ENCODE measurements around the gene BTBD7.
"Not testable (repeated sequence)": the region's sequence is repeated elsewhere in the genome, so short reads cannot be mapped to it uniquely, and the experiment has no call there.

Gene BTBD7

GRCh38 chr14:93332853-93333630, at the start of gene BTBD7:
Gene BTBD7, minus strand, starts transcription at chr14:93333036. Its CDS starts 36,985 bp downstream, at chr14:93296051.
- DNase-seq, result peak; percentile 96

GRCh38 chr14:93381644-93382043, 48.8 kb upstream of the BTBD7 start:
- no peak for DNase-seq

GRCh38 chr14:93379831-93380230, 47.0 kb upstream of the BTBD7 start:
- no peak for DNase-seq

GRCh38 chr14:93375673-93376156, 42.9 kb upstream of the BTBD7 start:
- DNase-seq, result no peak

GRCh38 chr14:93369713-93370266, 37.0 kb upstream of the BTBD7 start:
- DNase-seq, result no peak

GRCh38 chr14:93368996-93369712, 36.3 kb upstream of the BTBD7 start:
- no peak for DNase-seq

GRCh38 chr14:93354873-93355272, 22.0 kb upstream of the BTBD7 start:
- not testable (repeated sequence) for DNase-seq

GRCh38 chr14:93348292-93348691, 15.5 kb upstream of the BTBD7 start:
- DNase-seq, result no peak

GRCh38 chr14:93347850-93348249, 15.0 kb upstream of the BTBD7 start:
- DNase-seq, result no peak

- no peak for DNase-seq
Observed at GRCh38 chr14:93346926-93347721, 14.3 kb upstream of the BTBD7 start, which contains the start of gene COX8C. Gene COX8C, plus strand, starts transcription at chr14:93347182. Its CDS starts 87 bp downstream, at chr14:93347269.

- DNase-seq, result no peak
Observed at GRCh38 chr14:93343797-93344196, 11.0 kb upstream of the BTBD7 start.

GRCh38 chr14:93343266-93343665, 10.4 kb upstream of the BTBD7 start:
- no peak for DNase-seq

- DNase-seq, result no peak
Observed at GRCh38 chr14:93337884-93338283, 5.0 kb upstream of the BTBD7 start.

- DNase-seq, result no peak
Observed at GRCh38 chr14:93337143-93337753, 4.4 kb upstream of the BTBD7 start.

GRCh38 chr14:93333631-93334103, 831 bp upstream of the BTBD7 start:
- no peak for DNase-seq

GRCh38 chr14:93332397-93332852, 411 bp downstream of the BTBD7 start:
- peak; percentile 52 for DNase-seq

GRCh38 chr14:93331728-93332396, 974 bp downstream of the BTBD7 start:
- DNase-seq, result no peak

GRCh38 chr14:93331002-93331727, 1.7 kb downstream of the BTBD7 start:
- DNase-seq, result no peak

- DNase-seq, result no peak
Observed at GRCh38 chr14:93330609-93331000, 2.2 kb downstream of the BTBD7 start.

- no peak for DNase-seq
Observed at GRCh38 chr14:93329965-93330608, 2.7 kb downstream of the BTBD7 start.
